GM15510 (cell line): Measurements from ENCODE around the gene TMIGD1.
A peak's percentile ranks its signal among the peaks of the same experiment; 100 is the strongest.

Experiments
- POLR2A ChIP-seq: IDR thresholded peaks from 3 replicates; pipeline ENCODE4 v1.6.1; 2011; ENCODE audit warnings: borderline replicate concordance; ENCODE audit not compliant: insufficient read length; ENCODE audit errors: extremely low read depth

The TMIGD1 gene, protein sequence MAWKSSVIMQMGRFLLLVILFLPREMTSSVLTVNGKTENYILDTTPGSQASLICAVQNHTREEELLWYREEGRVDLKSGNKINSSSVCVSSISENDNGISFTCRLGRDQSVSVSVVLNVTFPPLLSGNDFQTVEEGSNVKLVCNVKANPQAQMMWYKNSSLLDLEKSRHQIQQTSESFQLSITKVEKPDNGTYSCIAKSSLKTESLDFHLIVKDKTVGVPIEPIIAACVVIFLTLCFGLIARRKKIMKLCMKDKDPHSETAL

DNA sequence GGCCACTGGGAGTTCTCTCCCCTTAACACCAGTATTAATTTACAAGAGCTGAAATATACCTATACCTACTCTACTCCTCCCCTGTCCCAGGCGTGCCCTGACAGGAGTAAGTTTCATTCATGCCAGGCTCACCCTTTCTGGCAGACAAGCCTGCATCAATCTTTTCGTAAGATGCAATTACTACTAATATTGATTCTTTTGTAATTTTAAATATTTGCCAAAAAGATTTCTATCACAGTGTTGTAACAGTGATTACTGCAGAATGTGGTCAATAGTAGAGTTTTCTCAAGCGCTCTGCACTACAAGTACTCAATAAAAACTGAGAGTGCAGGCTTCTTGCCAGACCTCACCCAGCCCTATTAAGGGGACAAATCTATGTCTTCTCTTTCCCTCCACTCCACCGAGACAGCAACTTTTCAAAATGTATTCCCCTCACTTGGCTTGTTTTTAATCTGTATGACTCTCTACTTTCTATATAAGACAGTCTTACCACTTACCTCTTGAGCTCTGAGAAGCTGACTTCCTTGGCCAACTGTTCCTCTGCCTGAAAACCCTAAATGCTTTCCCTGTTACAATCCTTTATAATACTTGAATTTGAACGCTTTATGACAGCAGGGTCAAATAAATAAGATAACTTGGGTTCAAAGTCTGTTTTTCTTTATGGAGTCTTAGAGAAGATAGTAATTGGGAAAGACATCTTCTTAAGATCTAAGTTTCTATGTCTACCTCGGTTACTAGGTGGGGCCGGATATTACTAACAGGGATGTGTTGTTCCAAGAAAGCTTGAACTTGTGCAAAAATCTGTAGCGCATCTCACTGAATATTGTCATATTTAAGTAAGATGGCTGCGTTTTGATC is at the start of gene TMIGD1:
Gene TMIGD1 (minus strand): TSS at position 555 of the 858 bp plus-strand sequence. CDS start 1,924 bp downstream, outside the sequence.
- TF ChIP-seq POLR2A: no peak

- TF ChIP-seq POLR2A: no peak
Observed at GRCh38 chr17:30382345-30382744, 48.5 kb upstream of the TMIGD1 start.

- TF ChIP-seq POLR2A: no peak
Observed at GRCh38 chr17:30381340-30381659, 47.4 kb upstream of the TMIGD1 start.

- no peak for TF ChIP-seq POLR2A
Observed at GRCh38 chr17:30380643-30381339, 46.9 kb upstream of the TMIGD1 start.

DNA sequence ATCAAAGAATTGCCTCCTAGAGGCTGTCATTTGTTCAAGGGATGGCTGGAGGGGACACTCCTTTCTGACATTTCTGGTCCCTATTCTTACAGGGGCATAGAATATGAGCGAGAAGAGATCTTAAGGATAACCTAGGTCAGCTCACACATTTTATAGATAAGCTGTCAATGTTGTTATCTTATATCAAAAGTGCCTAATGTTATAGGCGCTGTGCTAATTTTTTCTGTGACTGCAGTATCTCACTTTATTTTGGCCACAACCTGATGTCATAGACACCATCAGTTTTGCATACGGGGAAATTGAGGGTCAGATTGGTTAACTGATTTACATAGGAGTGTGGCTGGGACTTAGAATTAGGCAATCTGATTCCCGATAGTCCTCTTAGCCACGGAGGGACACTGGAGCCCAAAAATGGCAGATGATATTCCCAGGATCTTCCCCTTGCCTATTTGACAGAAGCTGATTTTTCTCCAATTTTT is 46.1 kb upstream of the TMIGD1 start:
- no peak for TF ChIP-seq POLR2A

- no peak for TF ChIP-seq POLR2A
Observed at GRCh38 chr17:30379303-30379902, 45.5 kb upstream of the TMIGD1 start.

DNA sequence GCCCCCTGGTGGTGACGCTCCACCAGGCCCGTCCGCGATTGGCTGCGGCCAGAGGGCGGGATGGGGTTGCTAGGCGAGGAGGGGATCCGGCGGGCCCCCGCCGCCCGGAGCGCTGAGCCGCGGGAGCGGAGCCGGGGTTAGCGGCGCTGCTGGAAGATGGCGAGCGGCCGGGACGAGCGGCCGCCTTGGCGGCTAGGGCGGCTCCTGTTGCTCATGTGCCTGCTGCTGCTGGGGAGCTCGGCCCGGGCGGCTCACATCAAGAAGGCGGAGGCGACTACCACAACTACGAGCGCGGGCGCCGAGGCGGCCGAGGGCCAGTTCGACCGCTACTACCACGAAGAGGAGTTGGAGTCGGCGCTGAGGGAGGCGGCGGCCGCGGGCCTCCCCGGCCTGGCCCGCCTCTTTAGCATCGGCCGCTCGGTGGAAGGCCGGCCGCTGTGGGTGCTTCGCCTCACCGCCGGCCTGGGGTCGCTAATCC is 45.0 kb upstream of the TMIGD1 start, which contains the start of gene CPD:
Gene CPD (plus strand): TSS at position 103 of the 478 bp plus-strand sequence. CDS start 54 bp downstream, at position 157.
- TF ChIP-seq POLR2A: peak; percentile 84

DNA sequence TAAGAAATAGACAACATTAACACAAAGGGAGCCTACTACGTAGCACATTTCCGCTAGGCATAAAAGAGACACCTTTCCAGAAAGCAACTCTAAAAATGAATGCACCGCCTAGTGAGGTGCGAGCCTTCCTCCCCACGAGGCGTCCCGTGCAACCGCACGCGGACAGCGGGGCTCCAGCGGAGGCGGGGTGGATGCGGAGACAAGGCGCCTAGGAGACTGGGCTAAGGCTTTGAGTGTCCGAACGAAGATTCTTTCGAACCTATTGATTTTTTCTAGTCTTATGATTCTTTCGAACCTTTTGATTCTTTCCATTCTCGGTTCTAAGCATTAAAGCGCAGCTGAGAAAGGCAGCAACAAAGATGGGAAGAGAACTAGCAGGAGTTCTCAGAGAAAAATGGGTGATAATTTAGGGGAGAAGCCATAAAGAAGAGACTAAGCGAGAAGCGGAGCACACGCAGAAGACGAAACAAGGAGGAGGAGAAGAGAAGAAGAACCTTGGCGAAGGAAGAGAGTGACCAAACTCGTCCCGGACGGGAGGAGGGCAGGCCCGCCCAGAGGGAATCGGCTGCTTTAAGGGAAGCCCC is 44.5 kb upstream of the TMIGD1 start:
- no peak for TF ChIP-seq POLR2A

DNA sequence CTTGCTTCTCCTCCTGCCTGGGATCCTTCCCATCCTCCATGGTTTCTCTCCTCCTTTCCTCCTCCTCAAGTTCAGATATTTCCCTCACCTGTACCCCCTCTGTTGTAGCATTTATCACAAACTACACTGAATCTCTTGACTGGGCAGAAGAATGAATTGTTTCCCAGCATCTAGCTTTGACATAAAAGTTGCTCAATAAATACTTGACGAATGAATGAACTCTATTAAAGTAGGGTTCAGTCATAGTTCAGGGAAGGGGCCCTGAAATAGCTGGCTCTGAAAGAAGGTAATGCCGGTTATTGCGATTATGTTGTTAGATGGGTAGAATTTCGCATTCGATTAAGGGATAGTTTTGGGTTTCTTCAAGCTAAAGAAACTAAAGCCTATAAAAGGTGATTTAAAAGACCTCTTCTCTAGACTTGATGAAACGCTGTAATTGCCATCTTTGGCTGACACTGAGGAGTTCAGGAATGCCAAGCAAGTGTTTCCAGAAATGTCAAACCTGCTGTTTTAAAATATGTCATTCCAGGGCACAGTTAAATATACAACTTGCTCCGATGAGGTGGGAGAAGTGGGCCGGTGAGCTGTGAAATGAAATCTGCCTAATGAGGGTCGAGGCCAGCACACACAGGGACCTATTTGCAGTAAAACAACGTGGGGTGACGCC is 43.9 kb upstream of the TMIGD1 start:
- TF ChIP-seq POLR2A: no peak

DNA sequence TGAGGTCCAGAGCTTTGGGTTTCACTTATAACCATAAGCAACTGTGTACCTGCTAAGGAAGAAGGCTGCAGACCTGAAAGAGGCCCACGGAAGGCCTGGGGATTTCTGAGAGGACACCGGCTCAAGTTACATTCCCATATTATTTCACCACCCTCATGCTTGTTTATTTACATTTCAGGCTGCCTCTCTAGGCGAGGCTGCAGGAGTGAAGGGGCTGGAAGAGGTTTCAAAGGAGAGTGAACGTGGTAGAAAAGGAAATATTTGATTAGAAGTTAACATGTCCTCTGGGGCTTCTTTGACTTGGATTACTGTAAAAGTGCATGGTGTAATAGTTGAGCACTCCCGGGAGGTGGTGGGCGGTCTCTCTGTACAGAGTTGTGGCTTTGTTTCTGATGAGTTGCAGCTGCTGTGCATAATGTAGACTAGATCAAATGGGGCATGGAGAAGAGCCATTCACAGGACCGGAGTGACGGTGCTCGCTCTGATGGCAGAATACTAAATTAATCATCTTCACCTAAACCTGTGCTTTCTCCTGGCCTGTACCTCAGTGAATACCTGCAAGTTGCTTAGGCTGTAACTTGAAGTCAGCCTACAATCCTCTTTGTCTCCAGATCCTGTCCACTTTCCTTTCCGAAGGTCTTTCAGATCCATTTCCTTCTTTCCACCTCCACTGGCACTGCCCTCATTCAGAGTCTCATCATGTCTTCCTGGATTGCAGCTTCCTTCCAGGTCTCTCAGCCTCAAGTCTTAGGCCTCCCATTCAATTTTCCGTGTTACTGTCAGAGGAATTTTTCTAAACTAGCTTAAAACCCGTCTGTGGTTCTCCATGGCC is 43.0 kb upstream of the TMIGD1 start:
- no peak for TF ChIP-seq POLR2A

DNA sequence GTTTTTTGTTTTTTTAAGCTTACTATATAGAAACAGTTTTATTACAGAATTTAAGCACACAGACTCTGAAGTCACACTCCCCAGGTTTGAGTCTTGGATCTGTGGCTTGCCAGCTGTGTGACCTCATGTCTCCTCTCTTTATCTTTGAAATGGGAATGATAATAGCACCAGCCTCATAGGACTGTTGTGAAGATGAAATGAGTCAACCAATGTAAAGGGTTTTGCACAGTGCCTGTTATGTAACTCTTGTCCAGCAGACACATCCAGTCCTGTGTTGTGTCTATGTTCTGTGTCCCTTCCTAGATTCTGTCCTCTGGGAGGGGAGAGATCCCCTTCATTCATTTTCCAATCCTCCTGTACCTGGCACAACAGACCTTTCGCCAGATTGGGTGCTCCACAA is 41.8 kb upstream of the TMIGD1 start:
- TF ChIP-seq POLR2A: no peak

DNA sequence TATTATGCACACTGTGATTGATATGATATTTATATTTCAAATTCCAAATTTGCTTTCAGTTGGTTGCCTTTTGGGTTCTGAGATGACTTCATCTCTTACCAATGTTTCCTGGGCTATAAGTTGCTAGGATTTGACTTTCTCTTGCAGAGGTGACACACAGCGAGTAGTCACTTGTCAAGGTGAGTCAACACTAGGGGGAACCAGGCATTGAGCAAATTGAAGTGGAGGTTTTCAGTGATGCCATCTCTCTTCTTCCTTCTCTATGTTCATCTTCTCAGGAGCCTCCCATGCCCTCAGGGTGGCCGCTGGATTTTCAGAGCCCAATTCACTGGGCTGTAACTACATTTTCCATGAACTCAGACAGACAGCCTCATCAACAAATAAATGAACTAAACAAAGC is 38.9 kb upstream of the TMIGD1 start:
- TF ChIP-seq POLR2A: no peak

- TF ChIP-seq POLR2A: no peak
Observed at GRCh38 chr17:30369995-30370394, 36.1 kb upstream of the TMIGD1 start.
